H1 (cell line): ENCODE measurements around the gene DNAJC7. TPM values are rescaled to one million over a fixed set of nuclear protein-coding genes. Genes with fewer than 3 reads are reported as not detected.

Experiments used
- CTCF ChIA-PET: fragments of 300-600 bp; sonication (Branson Sonifier 250); formaldehyde crosslinking; loops from one replicate; lab custom pipeline; 2021; ENCODE audit not compliant: partially characterized antibody; lab: Charles Lee
- POLR2A ChIA-PET: fragments of 300-600 bp; sonication (Branson Sonifier 250); formaldehyde crosslinking; loops from one replicate; lab custom pipeline; 2021; ENCODE audit warnings: inconsistent platforms; ENCODE audit not compliant: partially characterized antibody; lab: Charles Lee
- DNase-seq, 2 experiments: peaks; one replicate each; pipeline versions ENCODE4 v3.0.0 to v3.0.0-alpha.2; 2010 to 2022; ENCODE audit warnings: low spot score in 2 of 2, low read depth in 1 of 2, mixed read lengths in 1 of 2
- FAIRE-seq: peaks from 2 replicates; lab custom pipeline; 2011; peaks lifted over from hg19 to GRCh38; lab: Jason Lieb, UNC
- H2AFZ ChIP-seq: 2 replicates; pipeline ENCODE4 v1.8.1; 2012; ENCODE audit warnings: low read length, inconsistent platforms
- H2AK5ac ChIP-seq: 2 replicates; pipeline ENCODE4 v1.6.1; 2013; ENCODE audit warnings: low read depth, low read length
- H2BK120ac ChIP-seq: replicated peaks from 2 replicates; pipeline ENCODE3; 2013; ENCODE audit warnings: low read depth, low read length, inconsistent platforms
- H2BK12ac ChIP-seq: 2 replicates; pipeline ENCODE4 v1.6.1; 2013; ENCODE audit warnings: low read depth, low read length
- H2BK15ac ChIP-seq: 2 replicates; pipeline ENCODE4 v1.6.1; 2013; ENCODE audit warnings: low read length
- H2BK20ac ChIP-seq: 2 replicates; pipeline ENCODE4 v1.6.1; 2013; ENCODE audit warnings: low read length
- H2BK5ac ChIP-seq: 2 replicates; pipeline ENCODE4 v1.6.1; 2013; ENCODE audit warnings: low read depth, low read length
- H3K14ac ChIP-seq: 2 replicates; pipeline ENCODE4 v1.6.1; 2013; ENCODE audit warnings: inconsistent platforms; ENCODE audit not compliant: insufficient read length
- H3K18ac ChIP-seq: 2 replicates; pipeline ENCODE4 v1.6.1; 2013; ENCODE audit warnings: low read length; ENCODE audit errors: extremely low read depth
- H3K23ac ChIP-seq: 2 replicates; pipeline ENCODE4 v1.6.1; 2013; ENCODE audit warnings: inconsistent platforms; ENCODE audit not compliant: insufficient read length
- H3K23me2 ChIP-seq: 2 replicates; pipeline ENCODE4 v1.6.1; 2013; ENCODE audit warnings: low read depth, low read length
- H3K27ac ChIP-seq: 2 replicates; pipeline ENCODE4 v1.6.1; 2011; ENCODE audit warnings: low read depth, low read length, inconsistent platforms
- H3K27me3 ChIP-seq, 4 experiments: replicated peaks in 1 of 4; 1 replicate in 1 of 4; 2 replicates in 3 of 4; pipeline versions ENCODE4 v1.6.1 to v1.8.1; 2011 to 2013; ENCODE audit warnings: low read length in 3 of 4, mild to moderate bottlenecking in 3 of 4, inconsistent platforms in 2 of 4, mixed read lengths in 2 of 4, moderate library complexity in 1 of 4; ENCODE audit not compliant: control insufficient read depth in 3 of 4, insufficient read depth in 3 of 4; ENCODE audit errors: extremely low read depth in 1 of 4
- H3K36me3 ChIP-seq, 4 experiments: 2 replicates each; pipeline versions ENCODE4 v1.6.1 to v1.8.1; 2011 to 2013; ENCODE audit warnings: mild to moderate bottlenecking in 4 of 4, low read length in 3 of 4, moderate library complexity in 2 of 4, control low read depth in 1 of 4, inconsistent platforms in 1 of 4; ENCODE audit not compliant: insufficient read depth in 4 of 4, control insufficient read depth in 2 of 4
- H3K4ac ChIP-seq: replicated peaks from 2 replicates; pipeline ENCODE3; 2013; ENCODE audit warnings: low read length, low read depth, mixed read lengths, inconsistent platforms; ENCODE audit not compliant: insufficient read length
- H3K4me1 ChIP-seq, 4 experiments: replicated peaks in 1 of 4; 1 replicate in 1 of 4; 2 replicates in 3 of 4; pipeline versions ENCODE4 v1.6.1 to v1.8.1; 2011 to 2013; ENCODE audit warnings: low read length in 3 of 4, inconsistent platforms in 2 of 4, mixed read lengths in 1 of 4; ENCODE audit not compliant: insufficient read depth in 4 of 4, control insufficient read depth in 3 of 4
- H3K4me2 ChIP-seq, 2 experiments: 2 replicates each; pipeline versions ENCODE4 v1.6.1 to v1.8.1; 2011 to 2013; ENCODE audit warnings: low read depth in 2 of 2, low read length in 2 of 2, control low read depth in 1 of 2, inconsistent platforms in 1 of 2, mild to moderate bottlenecking in 1 of 2; ENCODE audit not compliant: insufficient read depth in 1 of 2
- H3K4me3 ChIP-seq, 4 experiments: fragments of 200-600, 300-600 bp in 1 of 4; sonication (generic), shearing (Covaris generic), sonication (Bioruptor Twin) in 1 of 4; 2 replicates each; pipeline versions ENCODE4 v1.5.1 to v1.8.1; 2011 to 2016; ENCODE audit warnings: low read length in 4 of 4, low read depth in 3 of 4, control low read depth in 2 of 4, inconsistent platforms in 2 of 4, mild to moderate bottlenecking in 2 of 4, mixed read lengths in 1 of 4, moderate library complexity in 1 of 4; ENCODE audit not compliant: insufficient read depth in 2 of 4; ENCODE audit errors: extremely low read depth in 1 of 4
- H3K56ac ChIP-seq: replicated peaks from 2 replicates; pipeline ENCODE3; 2013; ENCODE audit warnings: low read depth, mild to moderate bottlenecking, mixed read lengths, low read length, inconsistent platforms; ENCODE audit not compliant: insufficient read length
- H3K79me1 ChIP-seq: 2 replicates; pipeline ENCODE4 v1.6.1; 2013; ENCODE audit warnings: low read depth, low read length, control low read depth
- H3K79me2 ChIP-seq, 2 experiments: 2 replicates each; pipeline versions ENCODE4 v1.6.1 to v1.8.1; 2012 to 2013; ENCODE audit warnings: low read length in 2 of 2, mild to moderate bottlenecking in 2 of 2, inconsistent platforms in 1 of 2; ENCODE audit not compliant: insufficient read depth in 2 of 2, control insufficient read depth in 1 of 2
- H3K9ac ChIP-seq, 4 experiments: replicated peaks in 1 of 4; 1 replicate in 1 of 4; 2 replicates in 3 of 4; pipeline versions ENCODE4 v1.6.1 to v1.8.1; 2011 to 2013; ENCODE audit warnings: low read depth in 3 of 4, low read length in 3 of 4, control low read depth in 2 of 4, mild to moderate bottlenecking in 2 of 4, moderate library complexity in 2 of 4, inconsistent platforms in 1 of 4; ENCODE audit errors: extremely low read depth in 1 of 4
- H3K9me3 ChIP-seq, 2 experiments: 2 replicates each; pipeline versions ENCODE4 v1.6.1 to v1.8.1; 2012 to 2013; ENCODE audit warnings: mild to moderate bottlenecking in 2 of 2, moderate library complexity in 2 of 2, control low read depth in 1 of 2, inconsistent platforms in 1 of 2, low read depth in 1 of 2, low read length in 1 of 2, mixed read lengths in 1 of 2; ENCODE audit not compliant: insufficient read depth in 2 of 2
- H4K20me1 ChIP-seq, 2 experiments: replicated peaks in 1 of 2; 2 replicates each; pipeline versions ENCODE3 to v1.8.1; 2011 to 2013; ENCODE audit warnings: inconsistent platforms in 2 of 2, low read length in 2 of 2, mild to moderate bottlenecking in 1 of 2; ENCODE audit not compliant: insufficient read depth in 2 of 2, control insufficient read depth in 1 of 2
- H4K5ac ChIP-seq: 2 replicates; pipeline ENCODE4 v1.6.1; 2013; ENCODE audit warnings: low read length, low read depth, mixed read lengths, inconsistent platforms; ENCODE audit not compliant: insufficient read length
- H4K8ac ChIP-seq: 2 replicates; pipeline ENCODE4 v1.8.0; 2013; ENCODE audit warnings: mild to moderate bottlenecking, moderate library complexity, low read length, inconsistent platforms; ENCODE audit not compliant: insufficient read depth; ENCODE audit errors: extremely low read depth
- H4K91ac ChIP-seq: replicated peaks from 2 replicates; pipeline ENCODE3; 2013; ENCODE audit warnings: low read length, mixed read lengths, inconsistent platforms; ENCODE audit not compliant: insufficient read length
- SRF ChIP-seq: IDR thresholded peaks from 2 replicates; pipeline ENCODE4 v1.6.1; 2011; ENCODE audit warnings: mild to moderate bottlenecking, low read depth, low read length, moderate library complexity
- TAF7 ChIP-seq: optimal IDR thresholded peaks from 2 replicates; pipeline ENCODE3; 2011; ENCODE audit warnings: low read depth, mild to moderate bottlenecking, inconsistent platforms, low read length, moderate library complexity, borderline replicate concordance
- whole genome bisulfite sequencing, 2 experiments: shearing (Covaris generic) in 1 of 2; methylation state at CpG; one replicate each; pipeline versions ENCODE4 v1.1.6 to v1.1.7; 2013 to 2015; ENCODE audit warnings: low lambda C conversion rate in 2 of 2, mixed read lengths in 2 of 2, inconsistent platforms in 1 of 2, low coverage in 1 of 2, missing lambda C conversion rate in 1 of 2; ENCODE audit not compliant: insufficient replicate concordance in 2 of 2, insufficient coverage in 1 of 2, insufficient read length in 1 of 2; ENCODE audit errors: extremely low coverage in 1 of 2, missing lambda C conversion rate in 1 of 2; 5-methylcytosine and 5-hydroxymethylcytosine counted together
- polyA plus RNA-seq, 7 experiments: library from polyadenylated mRNA; depleted of rRNA in 3 of 7; stranded (reverse) in 5 of 7; unstranded in 2 of 7; fragments of >200 nt in 5 of 7; fragments of 200-250 nt in 2 of 7; gene quantifications; 1 replicate in 5 of 7; 2 replicates in 1 of 7; 4 replicates in 1 of 7; pipeline versions ENCODE4 v1.2.1 to v1.2.3, GENCODE V29; 2011 to 2013; ENCODE audit warnings: missing spikeins in 2 of 7, mixed read lengths in 2 of 7
- total RNA-seq: library from RNA; stranded (reverse); fragmentation: NEBNext Ultra II Directional; extraction: Animal tissue kit (Norgen Biotek cat#: 25700); gene quantifications from 2 replicates; pipeline ENCODE4 v1.2.1, GENCODE V29; 2021

DNAJC7 gene
- total and polyA plus RNA-seq, 2 of the 8 experiments (the other 6 are each of a cell fraction or from before 2014, with no cell fraction given), result 31.0 to 148 TPM

GRCh38 chr17:42016411-42016831, 818 bp downstream of the DNAJC7 start:
- Histone ChIP-seq H4K5ac (peak overlapping the region; percentile 69), H3K4ac (peak overlapping the region; percentile 69), H2BK20ac (no peak overlapping the region), H3K23ac (no peak overlapping the region), H3K14ac (no peak overlapping the region), H3K9ac (peak overlapping the region; percentile 95 to 99 (median 97)), H4K91ac (peak overlapping the region; percentile 100), H2AFZ (no peak overlapping the region), H2BK12ac (peak overlapping the region; percentile 99), H2AK5ac (peak overlapping the region; percentile 29), H3K4me2 (peak overlapping the region; percentile 90), H3K18ac (peak overlapping the region; percentile 99), H3K36me3 (peaks cover 0 to 4% (median 0%) of the 10 kb centered on the region in 4 experiments; a peak in 1 of 8 replicates), H3K27me3 (no peaks in the 10 kb centered on the region), H3K9me3 (no peaks in the 10 kb centered on the region), H2BK15ac (peak overlapping the region; percentile 18; the same call in 1 of the 2 replicates), H3K23me2 (peaks cover 19% of the 10 kb centered on the region), H3K79me2 (peaks cover 26 to 68% of the 10 kb centered on the region in 2 experiments), H3K4me3 (peak overlapping the region; percentile 85 to 99 (median 96)), H3K27ac (peak overlapping the region; percentile 98), H3K56ac (peak overlapping the region; percentile 95), H4K8ac (no peak overlapping the region), H3K4me1 (peaks cover 7 to 21% (median 11%) of the 10 kb centered on the region in 4 experiments), H3K79me1 (no peaks in the 10 kb centered on the region), H2BK5ac (peak overlapping the region; percentile 100), H2BK120ac (no peak overlapping the region), H4K20me1 (no peaks in the 10 kb centered on the region)
- DNase-seq (no peak), FAIRE-seq (no peak)
- no peak for TF ChIP-seq SRF
- TF ChIP-seq TAF7, result peak; percentile 21
- CTCF ChIA-PET, result interaction anchor here (0.6 to 38.8 kb wide), 9 partner anchors 12 to 215 kb away, joined by 3 to 1084 read pairs (median 5); partner anchors contain the start of genes DHX58, HSPB9, KAT2A and ZNF385C
- 27% methylated on average over 12 of the region's 12 CpGs; no CpG with 5 or more reads in 1 of the 2 experiments for WGBS, 2 experiments
- POLR2A ChIA-PET, result interaction anchor here (0.6 to 6.2 kb wide), 28 partner anchors 10 to 417 kb away, joined by 3 to 67 read pairs (median 4); partner anchors contain the start of genes ACLY, CNP, EIF1 and HAP1
